HepG2 (cell line): ENCODE measurements around the gene RARA. TPM values are rescaled to one million over a fixed set of nuclear protein-coding genes. Genes with fewer than 3 reads are reported as not detected.

ENCODE experiments used
- CTCF ChIP-seq: sonication (generic); formaldehyde crosslinking; IDR thresholded peaks from 2 replicates; pipeline ENCODE4 v1.5.0; 2020; ENCODE audit warnings: mild to moderate bottlenecking, missing genetic modification reagents, moderate library complexity
- EEA1 ChIP-seq: sonication (generic); formaldehyde crosslinking; IDR thresholded peaks from 2 replicates; pipeline ENCODE4 v1.5.1; 2020; ENCODE audit warnings: mild to moderate bottlenecking, missing genetic modification reagents, borderline replicate concordance
- IKZF4 ChIP-seq: sonication (generic); formaldehyde crosslinking; IDR thresholded peaks from 2 replicates; pipeline ENCODE4 v1.5.1; 2020; ENCODE audit warnings: borderline replicate concordance, mild to moderate bottlenecking, low read depth, missing genetic modification reagents; ENCODE audit errors: not compliant biosample characterization
- KAT2B ChIP-seq: fragments of 150-350 bp; IDR thresholded peaks from 2 replicates; pipeline ENCODE4 v1.6.1; 2014; ENCODE audit warnings: low read depth, low read length, borderline replicate concordance
- NFATC3 ChIP-seq: sonication (generic); formaldehyde crosslinking; IDR thresholded peaks from 2 replicates; pipeline ENCODE4 v1.5.1; 2020; ENCODE audit warnings: mild to moderate bottlenecking, missing genetic modification reagents
- PITX1 ChIP-seq: sonication (generic); formaldehyde crosslinking; IDR thresholded peaks from 2 replicates; pipeline ENCODE4 v1.5.1; 2020; ENCODE audit warnings: mild to moderate bottlenecking, missing genetic modification reagents
- RBAK ChIP-seq: sonication (generic); formaldehyde crosslinking; IDR thresholded peaks from 2 replicates; pipeline ENCODE4 v1.5.1; 2020; ENCODE audit warnings: mild to moderate bottlenecking, missing genetic modification reagents
- RNF219 ChIP-seq: sonication (generic); formaldehyde crosslinking; IDR thresholded peaks from 2 replicates; pipeline ENCODE4 v1.5.0; 2020; ENCODE audit warnings: mild to moderate bottlenecking, missing genetic modification reagents
- SIN3A ChIP-seq: IDR thresholded peaks from 2 replicates; pipeline ENCODE4 v1.6.1; 2011; ENCODE audit warnings: low read depth, mild to moderate bottlenecking, control low read depth, low read length, borderline replicate concordance
- SMAD1 ChIP-seq: sonication (generic); formaldehyde crosslinking; IDR thresholded peaks from 2 replicates; pipeline ENCODE4 v1.4.0; 2020; ENCODE audit warnings: missing genetic modification reagents, low read depth, mild to moderate bottlenecking, borderline replicate concordance
- TAF15 ChIP-seq: fragments of 200-400 bp; formaldehyde crosslinking; IDR thresholded peaks from one replicate; pipeline ENCODE4 v1.6.1; 2018; ENCODE audit warnings: mild to moderate bottlenecking, low read depth, low read length; ENCODE audit not compliant: poor library complexity, severe bottlenecking
- TMF1 ChIP-seq: sonication (generic); formaldehyde crosslinking; IDR thresholded peaks from 2 replicates; pipeline ENCODE4 v1.8.1; 2022; ENCODE audit warnings: low read depth, missing genetic modification reagents
- TOPORS ChIP-seq: sonication (generic); formaldehyde crosslinking; IDR thresholded peaks from 2 replicates; pipeline ENCODE4 v1.8.0; 2023; ENCODE audit warnings: mild to moderate bottlenecking, missing genetic modification reagents
- WIZ ChIP-seq: sonication (generic); formaldehyde crosslinking; IDR thresholded peaks from 2 replicates; pipeline ENCODE4 v1.5.1; 2020; ENCODE audit warnings: mild to moderate bottlenecking, missing genetic modification reagents
- ZFP36L1 ChIP-seq: sonication (generic); formaldehyde crosslinking; IDR thresholded peaks from 2 replicates; pipeline ENCODE4 v1.8.0; 2022; ENCODE audit warnings: mild to moderate bottlenecking, missing genetic modification reagents, moderate library complexity
- ZNF160 ChIP-seq: sonication (generic); formaldehyde crosslinking; IDR thresholded peaks from 2 replicates; pipeline ENCODE4 v1.8.0; 2022; ENCODE audit warnings: mild to moderate bottlenecking, inconsistent platforms, missing genetic modification reagents
- ZNF333 ChIP-seq: sonication (generic); formaldehyde crosslinking; IDR thresholded peaks from 2 replicates; pipeline ENCODE4 v1.4.0; 2020; ENCODE audit warnings: mild to moderate bottlenecking, missing genetic modification reagents, borderline replicate concordance
- ZNF44 ChIP-seq: sonication (generic); formaldehyde crosslinking; IDR thresholded peaks from 2 replicates; pipeline ENCODE4 v1.5.1; 2020; ENCODE audit warnings: mild to moderate bottlenecking, missing genetic modification reagents
- ZNF567 ChIP-seq: sonication (generic); formaldehyde crosslinking; IDR thresholded peaks from 2 replicates; pipeline ENCODE4 v1.8.1; 2023; ENCODE audit warnings: mild to moderate bottlenecking, missing genetic modification reagents, borderline replicate concordance
- ZNF678 ChIP-seq: sonication (generic); formaldehyde crosslinking; IDR thresholded peaks from 2 replicates; pipeline ENCODE4 v1.4.0; 2020; ENCODE audit warnings: mild to moderate bottlenecking, missing genetic modification reagents
- ZNF766 ChIP-seq: sonication (generic); formaldehyde crosslinking; IDR thresholded peaks from 2 replicates; pipeline ENCODE4 v1.5.0; 2020; ENCODE audit warnings: missing genetic modification reagents, borderline replicate concordance
- polyA plus RNA-seq, 8 experiments: library from polyadenylated mRNA; depleted of rRNA in 3 of 8; stranded (reverse) in 7 of 8; unstranded in 1 of 8; fragments of >200 nt; fragmentation: Illumina TruSeq in 4 of 8; extraction: Trizol in 4 of 8; gene quantifications; 2 replicates each; pipeline versions ENCODE4 v1.2.1 to v1.2.3, GENCODE V29; 2011 to 2016; ENCODE audit warnings: low read depth in 4 of 8, missing spikeins in 1 of 8, mixed read lengths in 1 of 8; ENCODE audit not compliant: insufficient read depth in 1 of 8
- total RNA-seq, 5 experiments: library from RNA; depleted of rRNA; stranded (reverse); fragments of >200 nt; fragmentation: Illumina TruSeq; extraction: Trizol; gene quantifications; 2 replicates each; pipeline ENCODE4 v1.2.3, GENCODE V29; 2016; ENCODE audit warnings: low read depth in 1 of 5
- TF ChIP-seq, protein P1 (sequence below): sonication (generic); formaldehyde crosslinking; conservative IDR thresholded peaks from 2 replicates; pipeline ENCODE4 v1.8.0; 2022; ENCODE audit warnings: mild to moderate bottlenecking, moderate library complexity, missing genetic modification reagents
- TF ChIP-seq, protein P2 (sequence below): sonication (generic); formaldehyde crosslinking; IDR thresholded peaks from 2 replicates; pipeline ENCODE4 v1.8.0; 2022; ENCODE audit warnings: low read depth, missing genetic modification reagents

Gene RARA
- total and polyA plus RNA-seq, 2 of the 13 experiments (the other 11 are each of a cell fraction or from before 2014, with no cell fraction given) = 6.4 to 8.6 TPM

DNA sequence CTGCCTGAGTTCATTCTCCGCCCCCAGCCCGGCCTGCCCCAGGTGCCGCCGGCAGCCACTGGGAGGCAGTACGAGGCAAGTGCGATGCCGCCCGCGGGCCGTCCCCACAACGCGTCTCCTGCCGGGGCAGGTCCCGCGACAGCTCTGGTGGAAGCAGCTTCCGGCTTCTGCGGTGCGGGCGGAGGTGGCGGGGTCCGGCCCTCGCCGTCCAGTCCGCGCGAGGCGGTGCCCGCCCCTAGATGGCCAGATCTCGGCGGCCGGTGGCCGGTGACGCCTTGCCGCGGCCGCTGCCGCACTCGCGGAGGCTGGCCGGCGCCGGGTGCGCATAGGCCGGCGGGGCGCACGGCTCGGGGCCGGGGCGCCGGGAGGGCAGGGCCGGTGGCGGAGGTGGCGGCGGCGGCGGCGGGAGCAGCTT is 53.7 kb downstream of the RARA start (continued):
- TF ChIP-seq TMF1 (CRISPR knock-in tag) (peak; percentile 90), ZNF766 (CRISPR knock-in tag) (peak; percentile 86), EEA1 (no peak; the same call in 1 of the 2 replicates), NFATC3 (CRISPR knock-in tag) (no peak), SMAD1 (CRISPR knock-in tag) (peak; percentile 83; the same call in 1 of the 2 replicates), ZNF567 (CRISPR knock-in tag) (no peak), CTCF (CRISPR knock-in tag) (peak; percentile 97), WIZ (no peak), ZNF160 (peak; percentile 54; the same call in 1 of the 2 replicates), ZFP36L1 (CRISPR knock-in tag) (no peak), SIN3A (no peak), RNF219 (CRISPR knock-in tag) (no peak), RBAK (CRISPR knock-in tag) (no peak), KAT2B (no peak), TAF15 (peak; percentile 42), PITX1 (CRISPR knock-in tag) (peak; percentile 61), ZNF44 (CRISPR knock-in tag) (peak; percentile 76; the same call in 1 of the 2 replicates), IKZF4 (CRISPR knock-in tag) (peak; percentile 97), ZNF678 (peak; percentile 76; the same call in 1 of the 2 replicates), TOPORS (CRISPR knock-in tag) (peak; percentile 85; the same call in 1 of the 2 replicates), ZNF333 (no peak; the same call in 1 of the 2 replicates)
- TF ChIP-seq, protein P1, sequence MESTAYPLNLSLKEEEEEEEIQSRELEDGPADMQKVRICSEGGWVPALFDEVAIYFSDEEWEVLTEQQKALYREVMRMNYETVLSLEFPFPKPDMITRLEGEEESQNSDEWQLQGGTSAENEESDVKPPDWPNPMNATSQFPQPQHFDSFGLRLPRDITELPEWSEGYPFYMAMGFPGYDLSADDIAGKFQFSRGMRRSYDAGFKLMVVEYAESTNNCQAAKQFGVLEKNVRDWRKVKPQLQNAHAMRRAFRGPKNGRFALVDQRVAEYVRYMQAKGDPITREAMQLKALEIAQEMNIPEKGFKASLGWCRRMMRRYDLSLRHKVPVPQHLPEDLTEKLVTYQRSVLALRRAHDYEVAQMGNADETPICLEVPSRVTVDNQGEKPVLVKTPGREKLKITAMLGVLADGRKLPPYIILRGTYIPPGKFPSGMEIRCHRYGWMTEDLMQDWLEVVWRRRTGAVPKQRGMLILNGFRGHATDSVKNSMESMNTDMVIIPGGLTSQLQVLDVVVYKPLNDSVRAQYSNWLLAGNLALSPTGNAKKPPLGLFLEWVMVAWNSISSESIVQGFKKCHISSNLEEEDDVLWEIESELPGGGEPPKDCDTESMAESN = peak; percentile 80; the same call in 1 of the 2 replicates
- TF ChIP-seq, protein P2, sequence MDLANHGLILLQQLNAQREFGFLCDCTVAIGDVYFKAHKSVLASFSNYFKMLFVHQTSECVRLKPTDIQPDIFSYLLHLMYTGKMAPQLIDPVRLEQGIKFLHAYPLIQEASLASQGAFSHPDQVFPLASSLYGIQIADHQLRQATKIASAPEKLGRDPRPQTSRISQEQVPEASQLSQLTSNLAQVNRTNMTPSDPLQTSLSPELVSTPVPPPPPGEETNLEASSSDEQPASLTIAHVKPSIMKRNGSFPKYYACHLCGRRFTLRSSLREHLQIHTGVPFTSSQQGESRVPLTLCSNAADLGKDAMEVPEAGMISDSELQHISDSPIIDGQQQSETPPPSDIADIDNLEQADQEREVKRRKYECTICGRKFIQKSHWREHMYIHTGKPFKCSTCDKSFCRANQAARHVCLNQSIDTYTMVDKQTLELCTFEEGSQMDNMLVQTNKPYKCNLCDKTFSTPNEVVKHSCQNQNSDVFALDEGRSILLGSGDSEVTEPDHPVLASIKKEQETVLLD = peak; percentile 63; the same call in 1 of the 2 replicates
